HG03342 (cell line): ENCODE data around the gene TRIM33.

ENCODE experiments used
- ATAC-seq: cut with Tn5 transposase; IDR thresholded peaks from one replicate; pipeline ENCODE4 v1.9.1; 2021; ENCODE audit warnings: mild to moderate bottlenecking, moderate library complexity; ENCODE audit not compliant: unreplicated experiment

The TRIM33 gene

GRCh38 chr1:114353262-114353661 lies 157.7 kb downstream of the TRIM33 start:
- ATAC-seq: peak; percentile 74

- ATAC-seq: no peak
Measured at GRCh38 chr1:114352797-114353196, 158.2 kb downstream of the TRIM33 start.

- ATAC-seq: no peak
Measured at GRCh38 chr1:114350731-114351445, 160.1 kb downstream of the TRIM33 start.

GRCh38 chr1:114349891-114350605 lies 161.0 kb downstream of the TRIM33 start:
- ATAC-seq: no peak

GRCh38 chr1:114347431-114348209 lies 163.4 kb downstream of the TRIM33 start:
- ATAC-seq: no peak

- peak; percentile 99 for ATAC-seq
Measured at GRCh38 chr1:114346480-114347029, 164.4 kb downstream of the TRIM33 start.

- peak; percentile 20 for ATAC-seq
Measured at GRCh38 chr1:114345930-114346479, 165.0 kb downstream of the TRIM33 start.

- no peak for ATAC-seq
Measured at GRCh38 chr1:114344656-114345055, 166.3 kb downstream of the TRIM33 start.
